ENCODE data around the gene PHLPP1. TPM values are rescaled to one million over a fixed set of nuclear protein-coding genes. Genes with fewer than 3 reads are reported as not detected.

PHLPP1 gene
- total and polyA plus RNA-seq, 8 donors = 2.1 to 77.0 (median 12.5) TPM

DNA sequence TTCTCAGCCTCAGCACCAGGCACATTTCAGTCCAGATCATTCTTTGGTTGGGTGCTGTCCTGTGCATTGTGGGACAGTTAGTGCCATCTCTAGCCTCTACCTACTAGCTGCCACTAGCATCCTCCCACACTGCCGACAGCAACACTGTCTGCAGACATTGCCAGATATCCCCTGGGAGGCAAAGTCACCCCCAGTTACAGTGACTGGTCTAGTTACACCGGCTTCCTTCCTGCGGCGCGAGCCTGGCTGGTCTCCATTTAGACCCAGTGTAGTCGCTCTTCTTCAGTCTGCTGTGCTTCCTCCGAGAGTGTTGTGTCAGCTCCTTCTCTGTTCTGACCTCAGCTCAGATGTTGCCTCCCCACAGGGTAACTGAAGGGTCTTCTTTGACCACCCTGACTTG lies 283.1 kb downstream of the PHLPP1 start:
- intact Hi-C loops (cut with DNase I; ENCODE audit: low total_unique reads) = no loop called here
- H3K4me1 ChIP-seq = no peaks in the 10 kb centered on the region
- H3K9me3 ChIP-seq = no peaks in the 10 kb centered on the region
- H3K36me3 ChIP-seq = no peaks in the 10 kb centered on the region
- peaks cover 0 to 10% (median 0%) of the 10 kb centered on the region in 3 donors for H3K27me3 ChIP-seq
- TF ChIP-seq EP300 (IDR thresholded peaks at IDR 0.05) (no peak), POLR2A (IDR thresholded peaks at IDR 0.05) (no peak), POLR2AphosphoS5 (IDR thresholded peaks at IDR 0.05) (no peak)
- TF ChIP-seq, protein P1, sequence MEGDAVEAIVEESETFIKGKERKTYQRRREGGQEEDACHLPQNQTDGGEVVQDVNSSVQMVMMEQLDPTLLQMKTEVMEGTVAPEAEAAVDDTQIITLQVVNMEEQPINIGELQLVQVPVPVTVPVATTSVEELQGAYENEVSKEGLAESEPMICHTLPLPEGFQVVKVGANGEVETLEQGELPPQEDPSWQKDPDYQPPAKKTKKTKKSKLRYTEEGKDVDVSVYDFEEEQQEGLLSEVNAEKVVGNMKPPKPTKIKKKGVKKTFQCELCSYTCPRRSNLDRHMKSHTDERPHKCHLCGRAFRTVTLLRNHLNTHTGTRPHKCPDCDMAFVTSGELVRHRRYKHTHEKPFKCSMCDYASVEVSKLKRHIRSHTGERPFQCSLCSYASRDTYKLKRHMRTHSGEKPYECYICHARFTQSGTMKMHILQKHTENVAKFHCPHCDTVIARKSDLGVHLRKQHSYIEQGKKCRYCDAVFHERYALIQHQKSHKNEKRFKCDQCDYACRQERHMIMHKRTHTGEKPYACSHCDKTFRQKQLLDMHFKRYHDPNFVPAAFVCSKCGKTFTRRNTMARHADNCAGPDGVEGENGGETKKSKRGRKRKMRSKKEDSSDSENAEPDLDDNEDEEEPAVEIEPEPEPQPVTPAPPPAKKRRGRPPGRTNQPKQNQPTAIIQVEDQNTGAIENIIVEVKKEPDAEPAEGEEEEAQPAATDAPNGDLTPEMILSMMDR (IDR thresholded peaks at IDR 0.05) = no peak
- DNase-seq = no peak
- 86 to 97% (median 93%) methylated on average over 7 of the region's 7 CpGs for WGBS, 5 donors
- no peak overlapping the region for H3K4me3 ChIP-seq
- H3K27ac ChIP-seq = no peak overlapping the region

DNA sequence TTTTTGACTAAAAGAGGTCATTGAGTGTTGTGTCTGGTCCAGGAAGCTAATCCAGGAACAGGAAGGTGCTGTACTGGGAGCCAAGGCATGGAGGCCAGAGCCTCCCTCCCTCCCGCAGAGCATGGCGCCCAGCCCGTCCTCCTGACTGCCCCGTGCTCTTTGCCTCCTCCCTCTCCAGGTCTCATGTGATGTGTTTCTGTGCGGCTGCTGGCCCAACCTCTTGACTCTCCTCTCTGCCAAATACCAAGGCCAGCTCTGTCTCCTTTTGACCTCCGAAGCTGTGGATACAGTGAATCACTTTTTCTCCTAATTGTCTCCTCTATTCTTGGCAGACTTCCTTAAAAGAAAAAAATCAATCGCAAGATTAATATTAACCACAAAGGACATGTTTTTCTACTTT lies 284.1 kb downstream of the PHLPP1 start:
- intact Hi-C loops (cut with DNase I; ENCODE audit: low total_unique reads) = no loop called here

DNA sequence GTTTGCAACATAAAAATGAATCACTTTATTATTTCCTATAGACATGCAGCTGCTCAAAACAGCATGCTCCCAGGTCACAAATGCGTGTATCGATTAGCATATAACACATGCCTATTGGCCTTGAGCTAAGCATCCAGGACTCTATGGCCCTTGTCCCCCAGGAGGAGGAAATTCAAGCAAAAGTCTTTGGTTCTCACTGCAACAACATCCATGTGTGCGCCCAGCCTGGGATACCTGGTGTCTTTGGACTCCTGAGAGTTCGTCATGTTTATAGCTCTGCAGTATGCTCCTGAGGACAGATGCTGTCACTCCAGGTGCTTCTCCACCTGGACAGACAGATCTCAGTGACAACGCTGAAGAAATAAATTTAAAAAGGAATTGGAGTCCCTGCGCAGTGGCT lies 284.6 kb downstream of the PHLPP1 start:
- no peak overlapping the region for H3K4me3 ChIP-seq
- H3K4me1 ChIP-seq = no peaks in the 10 kb centered on the region
- no peaks in the 10 kb centered on the region for H3K9me3 ChIP-seq
- H3K27ac ChIP-seq = no peak overlapping the region
- no peak for DNase-seq
- TF ChIP-seq, protein P1 (IDR thresholded peaks at IDR 0.05) = no peak
- TF ChIP-seq POLR2A (IDR thresholded peaks at IDR 0.05) = no peak
- 90 to 94% (median 94%) methylated on average over 6 of the region's 6 CpGs for WGBS, 5 donors
- H3K36me3 ChIP-seq = no peaks in the 10 kb centered on the region
- intact Hi-C loops (cut with DNase I; ENCODE audit: low total_unique reads) = no loop called here
- peaks cover 0 to 10% (median 0%) of the 10 kb centered on the region in 3 donors for H3K27me3 ChIP-seq

More for the DNA sequence above, 284.1 kb downstream of the PHLPP1 start:
- Histone ChIP-seq H3K4me3 (no peak overlapping the region), H3K9me3 (no peaks in the 10 kb centered on the region), H3K27ac (peak overlapping the region in 1 of 5 donors; percentile 34), H3K4me1 (no peaks in the 10 kb centered on the region), H3K27me3 (peaks cover 0 to 10% (median 0%) of the 10 kb centered on the region in 3 donors), H3K36me3 (no peaks in the 10 kb centered on the region)
- no peak for TF ChIP-seq POLR2A (IDR thresholded peaks at IDR 0.05)
- TF ChIP-seq, protein P1 (IDR thresholded peaks at IDR 0.05) = no peak
- TF ChIP-seq EP300 (IDR thresholded peaks at IDR 0.05) = no peak
- TF ChIP-seq POLR2AphosphoS5 (IDR thresholded peaks at IDR 0.05) = peak in 2 of 3 donors; percentile 11 to 51
- peak in 1 of 2 donors; percentile 49 for DNase-seq
- 48 to 77% (median 63%) methylated on average over 6 to 7 of the region's 7 CpGs for WGBS, 5 donors

DNA sequence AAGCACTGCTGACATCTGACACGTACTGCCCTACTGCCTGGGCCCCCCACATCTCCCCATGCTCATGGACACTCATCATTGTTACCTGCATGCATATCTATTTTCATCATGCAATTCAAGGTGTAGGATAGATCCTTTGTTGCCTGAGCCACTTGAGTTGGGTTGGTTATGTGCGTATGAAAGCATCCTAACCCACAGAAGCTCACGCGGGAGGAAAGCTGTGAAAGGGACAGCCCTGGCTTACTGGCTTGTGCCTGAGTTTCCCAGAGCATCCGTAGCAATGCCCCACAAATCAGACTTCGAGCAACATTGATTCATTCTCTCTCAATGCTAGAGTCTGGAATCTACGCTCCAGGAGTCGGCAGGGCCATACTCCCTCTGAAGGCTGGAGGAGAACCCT lies 285.5 kb downstream of the PHLPP1 start:
- TF ChIP-seq, protein P1 (IDR thresholded peaks at IDR 0.05) = no peak
- TF ChIP-seq EP300 (IDR thresholded peaks at IDR 0.05) (no peak), POLR2A (IDR thresholded peaks at IDR 0.05) (no peak), POLR2AphosphoS5 (IDR thresholded peaks at IDR 0.05) (no peak)
- 70 to 95% (median 78%) methylated on average over 8 of the region's 8 CpGs for WGBS, 5 donors
- no peak overlapping the region for H3K27ac ChIP-seq
- no peaks in the 10 kb centered on the region for H3K36me3 ChIP-seq
- H3K9me3 ChIP-seq = no peaks in the 10 kb centered on the region
- peaks cover 0 to 1% (median 0%) of the 10 kb centered on the region in 3 donors for H3K27me3 ChIP-seq
- H3K4me3 ChIP-seq = no peak overlapping the region
- H3K4me1 ChIP-seq = no peaks in the 10 kb centered on the region
- no peak for DNase-seq
- intact Hi-C loops (cut with DNase I; ENCODE audit: low total_unique reads) = no loop called here

All from stomach (tissue), 9 donors.